Activated B cell treated with CpG ODN at 0.5 μM for 24 hours (primary cell): Measurements from ENCODE around the gene SLC25A42. TPM values are rescaled to one million over a fixed set of nuclear protein-coding genes. Genes with fewer than 3 reads are reported as not detected.

Source experiments
- ATAC-seq: fragments of 200-7000 bp; cut with Tn5 transposase; one replicate; pipeline ENCODE4 v1.10.0; 2021; ENCODE audit warnings: low read depth, mild to moderate bottlenecking, moderate library complexity
- CTCF ChIA-PET: fragments of 350-600 bp; sonication (Branson Sonifier 250); formaldehyde crosslinking; loops from one replicate; lab custom pipeline; 2021; ENCODE audit warnings: antibody characterized with exemption; lab: Charles Lee
- POLR2A ChIA-PET: fragments of 350-600 bp; sonication (Branson Sonifier 250); formaldehyde crosslinking; loops from one replicate; lab custom pipeline; 2021; ENCODE audit warnings: antibody characterized with exemption; lab: Charles Lee
- DNase-seq: peaks from one replicate; pipeline ENCODE4 v3.0.0; 2022
- H3K27ac Mint-ChIP-seq: one replicate; pipeline ENCODE4 v1.8.0; 2020; ENCODE audit warnings: mixed read lengths
- H3K27me3 Mint-ChIP-seq: one replicate; pipeline ENCODE4 v1.8.0; 2021; ENCODE audit warnings: mixed read lengths
- H3K36me3 Mint-ChIP-seq: one replicate; pipeline ENCODE4 v1.8.0; 2021; ENCODE audit warnings: low read depth, mixed read lengths
- H3K4me1 Mint-ChIP-seq: one replicate; pipeline ENCODE4 v1.8.0; 2021; ENCODE audit warnings: mixed read lengths
- H3K4me3 Mint-ChIP-seq: one replicate; pipeline ENCODE4 v1.8.0; 2020; ENCODE audit warnings: mild to moderate bottlenecking, mixed read lengths
- H3K9me3 Mint-ChIP-seq: one replicate; pipeline ENCODE4 v1.8.0; 2020; ENCODE audit warnings: mixed read lengths
- CTCF ChIP-seq: fragments of 200-600 bp; IDR thresholded peaks from one replicate; pipeline ENCODE4 v1.8.0; 2022; ENCODE audit warnings: antibody characterized with exemption, mild to moderate bottlenecking
- intact Hi-C: fragments of 100-400 bp; cut with micrococcal nuclease; formaldehyde crosslinking; loops from one replicate; pipeline ENCODE4 v1.15.1; 2024
- total RNA-seq: library from RNA; stranded (reverse); gene quantifications from 2 replicates; pipeline ENCODE4 v1.2.3, GENCODE V29; 2022

SLC25A42 gene
- total RNA-seq, 1 donor from 2014 or later, result 17.5 TPM

DNA sequence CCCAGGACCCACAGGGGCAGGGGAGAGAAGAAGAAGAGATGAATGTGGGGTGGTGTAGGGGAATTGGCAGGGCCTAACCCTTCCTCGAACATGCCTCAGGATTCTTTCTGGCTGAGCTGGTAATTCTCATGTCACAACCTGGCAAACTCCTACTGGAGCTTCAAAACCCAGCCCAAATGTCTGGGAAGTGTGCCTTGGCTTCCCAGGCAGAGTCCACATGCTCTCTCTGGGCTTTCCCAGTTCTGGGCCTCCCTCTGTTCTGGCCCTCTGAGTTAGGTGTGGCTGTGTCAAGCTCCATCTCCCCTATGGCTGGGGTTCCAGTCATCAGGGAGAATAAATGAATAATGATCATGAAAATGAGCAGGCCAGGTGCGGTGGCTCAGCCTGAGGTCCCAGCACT is 85.6 kb downstream of the SLC25A42 start:
- intact Hi-C loops, result no loop called here
- Mint-ChIP-seq H3K36me3 (peaks cover 18% of the 10 kb centered on the region), H3K9me3 (no peaks in the 10 kb centered on the region), H3K27ac (no peak overlapping the region), H3K27me3 (no peaks in the 10 kb centered on the region), H3K4me3 (no peak overlapping the region), H3K4me1 (peaks cover 26% of the 10 kb centered on the region)
- DNase-seq (no peak), ATAC-seq (no peak)
- TF ChIP-seq CTCF, result no peak
- ChIA-PET CTCF (interaction anchor here (4.9 kb wide), 1 partner anchor 24 kb away, joined by 104 read pairs; no protein-coding TSS in a partner anchor), POLR2A (interaction anchor here (0.8 to 2.7 kb wide), 2 partner anchors 11 to 42 kb away, joined by 3 to 18 read pairs; partner anchors contain the start of gene BORCS8)

- no peak overlapping the region for H3K27ac Mint-ChIP-seq
- ChIA-PET POLR2A (interaction anchor here (0.6 kb wide), 1 partner anchor 9 kb away, joined by 3 read pairs; no protein-coding TSS in a partner anchor), CTCF (interaction anchor here (2.8 kb wide), 1 partner anchor 23 kb away, joined by 8 read pairs; no protein-coding TSS in a partner anchor)
- intact Hi-C loops, result loop anchor here (1.0 kb wide), 1 partner anchor 9 kb away; no protein-coding TSS in a partner anchor
- ATAC-seq, result peak; percentile 69
- DNase-seq, result no peak
- H3K36me3 Mint-ChIP-seq, result peaks cover 27% of the 10 kb centered on the region
- H3K9me3 Mint-ChIP-seq, result peaks cover 4% of the 10 kb centered on the region
- peaks cover 42% of the 10 kb centered on the region for H3K4me1 Mint-ChIP-seq
- no peak for TF ChIP-seq CTCF
- H3K27me3 Mint-ChIP-seq, result no peaks in the 10 kb centered on the region
- no peak overlapping the region for H3K4me3 Mint-ChIP-seq
Measured at GRCh38 chr19:19151418-19151817, 87.6 kb downstream of the SLC25A42 start.

DNA sequence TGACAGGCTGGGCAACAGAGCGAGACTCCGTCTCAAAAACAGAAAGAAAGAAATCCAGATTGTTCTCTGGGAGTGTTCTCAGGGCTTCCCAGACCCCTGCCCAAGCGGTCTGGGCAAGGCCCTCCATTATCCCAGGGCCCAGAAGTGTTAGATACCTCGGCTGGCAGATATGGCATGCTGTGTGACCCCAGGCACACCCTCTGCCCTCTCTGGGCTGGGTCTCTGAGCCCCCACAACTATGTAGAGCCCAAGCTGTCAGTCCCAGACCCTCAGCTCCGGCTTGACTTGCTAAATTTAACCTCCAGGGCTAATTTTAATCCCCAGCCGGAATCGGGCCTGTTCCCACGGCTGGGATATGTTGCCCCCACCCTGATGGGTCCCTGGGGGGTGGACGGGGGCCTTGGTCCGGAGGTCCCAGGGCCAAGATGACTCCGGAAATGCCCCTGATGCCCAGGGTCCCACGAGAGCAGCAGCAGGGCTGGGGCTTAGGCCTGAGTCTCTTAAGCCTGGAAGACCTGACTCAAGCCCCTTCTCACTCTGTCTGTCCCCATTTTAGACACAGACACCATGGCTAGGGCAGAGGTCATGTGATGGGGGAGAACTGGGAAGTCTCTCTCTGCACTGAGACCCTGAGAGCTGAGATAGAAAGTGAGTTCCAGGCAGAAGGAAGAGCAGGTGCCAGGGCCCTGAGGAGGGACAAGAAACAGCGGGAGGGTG is 89.0 kb downstream of the SLC25A42 start:
- POLR2A ChIA-PET, result interaction anchor here (0.9 kb wide), 1 partner anchor 252 kb away, joined by 3 read pairs; the partner anchor contains the start of gene GATAD2A
- TF ChIP-seq CTCF, result no peak
- H3K27me3 Mint-ChIP-seq, result no peaks in the 10 kb centered on the region
- H3K36me3 Mint-ChIP-seq, result peaks cover 23% of the 10 kb centered on the region
- H3K4me1 Mint-ChIP-seq, result peaks cover 52% of the 10 kb centered on the region
- no peak overlapping the region for H3K4me3 Mint-ChIP-seq
- no peak overlapping the region for H3K27ac Mint-ChIP-seq
- H3K9me3 Mint-ChIP-seq, result peaks cover 4% of the 10 kb centered on the region
- ATAC-seq (no peak), DNase-seq (no peak)
- intact Hi-C loops, result no loop called here
- CTCF ChIA-PET, result interaction anchor here (2.8 kb wide), 1 partner anchor 22 kb away, joined by 8 read pairs; no protein-coding TSS in a partner anchor

DNA sequence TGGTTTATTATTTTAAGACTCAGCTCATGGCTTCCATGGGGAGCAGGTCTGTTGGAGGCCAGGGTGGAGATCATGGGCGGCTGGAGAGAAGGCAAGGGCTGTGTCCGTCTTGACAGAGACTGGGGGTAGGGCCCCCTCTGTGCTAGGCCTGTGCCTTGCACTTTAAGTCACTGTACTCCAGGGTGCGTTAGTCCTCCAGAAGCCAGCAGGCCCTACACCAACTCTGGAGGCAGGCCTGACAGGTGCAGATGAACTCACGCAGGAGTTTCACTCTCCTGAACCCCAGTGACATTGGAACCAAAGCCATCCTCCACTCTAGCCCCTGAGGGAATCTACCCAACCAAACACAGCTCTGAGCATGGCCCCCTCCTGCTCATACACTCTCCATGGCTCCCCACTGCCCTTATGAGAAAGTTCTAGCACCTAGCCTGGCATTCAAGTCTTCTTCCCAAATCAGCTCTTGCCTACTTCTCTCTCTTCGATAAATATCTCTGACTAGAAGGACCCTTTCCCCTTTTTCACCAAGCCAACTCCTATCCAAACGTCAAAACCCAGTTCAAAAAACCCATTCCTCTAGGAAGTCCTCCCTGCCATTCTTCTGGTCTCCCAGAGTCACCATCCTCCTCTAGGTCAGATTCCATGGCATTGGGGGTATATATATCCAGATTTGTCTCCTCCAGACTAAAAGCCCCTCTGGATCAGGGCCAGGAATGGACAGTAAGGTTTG is 91.1 kb downstream of the SLC25A42 start:
- no peak for TF ChIP-seq CTCF
- Mint-ChIP-seq H3K36me3 (peaks cover 13% of the 10 kb centered on the region), H3K4me3 (peak overlapping the region; percentile 57), H3K9me3 (peaks cover 4% of the 10 kb centered on the region), H3K27me3 (no peaks in the 10 kb centered on the region), H3K27ac (peak overlapping the region; percentile 74), H3K4me1 (peaks cover 60% of the 10 kb centered on the region)
- POLR2A ChIA-PET, result interaction anchor here (1.3 to 4.7 kb wide), 4 partner anchors 12 to 1294 kb away, joined by 3 to 48 read pairs (median 4); partner anchors contain the start of genes BORCS8 and MEF2B
- DNase-seq (no peak), ATAC-seq (peak; percentile 5)
- CTCF ChIA-PET, result interaction anchor here (1.2 to 7.5 kb wide), 5 partner anchors 9 to 19 kb away, joined by 4 to 53 read pairs (median 6); partner anchors contain the start of gene MEF2B
- intact Hi-C loops, result loop anchor here (1.0 kb wide), 1 partner anchor 15 kb away; the partner anchor contains the start of gene MEF2B
